Loucy (cell line): ENCODE measurements around the gene SMARCE1.

Experiments used
- H2AFZ ChIP-seq: fragments of 200-600 bp; sonication (generic); 2 replicates; pipeline ENCODE4 v1.6.0; 2016; ENCODE audit warnings: antibody characterized with exemption, mild to moderate bottlenecking, low read length, moderate library complexity
- H3F3A ChIP-seq: fragments of 200-600 bp; 2 replicates; pipeline ENCODE4 v1.6.0; 2016; ENCODE audit warnings: antibody characterized with exemption, low read depth, mild to moderate bottlenecking
- H3K27me3 ChIP-seq: fragments of 200-600 bp; sonication (generic); 2 replicates; pipeline ENCODE4 v1.6.1; 2014; ENCODE audit warnings: low read length, mild to moderate bottlenecking; ENCODE audit not compliant: insufficient read depth, poor library complexity, severe bottlenecking
- H3K36me3 ChIP-seq: fragments of 200-600 bp; sonication (generic); 2 replicates; pipeline ENCODE4 v1.6.1; 2016; ENCODE audit warnings: low read length; ENCODE audit not compliant: insufficient read depth
- H3K4me1 ChIP-seq: fragments of 200-600 bp; sonication (generic); 2 replicates; pipeline ENCODE4 v1.5.1; 2014; ENCODE audit warnings: low read length, mild to moderate bottlenecking; ENCODE audit not compliant: insufficient read depth, poor library complexity, severe bottlenecking
- H3K4me2 ChIP-seq: fragments of 200-600 bp; sonication (generic); 2 replicates; pipeline ENCODE4 v1.6.0; 2014; ENCODE audit warnings: antibody characterized with exemption, low read length, low read depth, mild to moderate bottlenecking; ENCODE audit not compliant: poor library complexity, severe bottlenecking
- H3K4me3 ChIP-seq: fragments of 200-600 bp; sonication (generic); 2 replicates; pipeline ENCODE4 v1.5.1; 2014; ENCODE audit warnings: low read length, mild to moderate bottlenecking, mixed read lengths; ENCODE audit not compliant: poor library complexity, severe bottlenecking
- H3K79me2 ChIP-seq: fragments of 200-600 bp; sonication (generic); 2 replicates; pipeline ENCODE4 v1.6.1; 2014; ENCODE audit warnings: low read length; ENCODE audit not compliant: insufficient read depth
- H3K9ac ChIP-seq: fragments of 200-600 bp; sonication (generic); 2 replicates; pipeline ENCODE4 v1.6.0; 2014; ENCODE audit warnings: mild to moderate bottlenecking, low read depth, low read length, moderate library complexity; ENCODE audit not compliant: poor library complexity, severe bottlenecking
- H3K9me2 ChIP-seq: fragments of 200-600 bp; sonication (generic); replicated peaks from 2 replicates; pipeline ENCODE4 v1.6.1; 2016; ENCODE audit warnings: low read depth, low read length, mixed read lengths
- H3K9me3 ChIP-seq: fragments of 200-600 bp; sonication (generic); 2 replicates; pipeline ENCODE4 v1.6.1; 2014; ENCODE audit warnings: mild to moderate bottlenecking, antibody characterized with exemption, low read length, low read depth; ENCODE audit not compliant: insufficient read depth
- H4K20me1 ChIP-seq: fragments of 200-600 bp; sonication (generic); 2 replicates; pipeline ENCODE4 v1.6.0; 2014; ENCODE audit warnings: antibody characterized with exemption, low read length, mild to moderate bottlenecking; ENCODE audit not compliant: insufficient read depth, poor library complexity, severe bottlenecking
- CTCF ChIP-seq: fragments of 200-600 bp; sonication (generic); conservative IDR thresholded peaks from 2 replicates; pipeline ENCODE4 v1.5.1; 2014; ENCODE audit warnings: mild to moderate bottlenecking, antibody characterized with exemption, low read length
- EZH2phosphoT487 ChIP-seq: fragments of 200-600 bp; IDR thresholded peaks from 2 replicates; pipeline ENCODE4 v1.6.1; 2018; ENCODE audit warnings: antibody characterized with exemption, mild to moderate bottlenecking, moderate library complexity, borderline replicate concordance

Gene SMARCE1

GRCh38 chr17:40610359-40610758, 37.3 kb downstream of the SMARCE1 start:
- H3K9me3 ChIP-seq, result no peaks in the 10 kb centered on the region
- no peak overlapping the region for H3K4me3 ChIP-seq
- no peaks in the 10 kb centered on the region for H3K36me3 ChIP-seq
- H3K9me2 ChIP-seq, result no peaks in the 10 kb centered on the region
- no peaks in the 10 kb centered on the region for H4K20me1 ChIP-seq
- no peak for TF ChIP-seq CTCF
- no peak for TF ChIP-seq EZH2phosphoT487
- H3K79me2 ChIP-seq, result no peaks in the 10 kb centered on the region
- no peaks in the 10 kb centered on the region for H3K4me1 ChIP-seq
- no peak overlapping the region for H3K4me2 ChIP-seq
- no peaks in the 10 kb centered on the region for H3K27me3 ChIP-seq
- no peak overlapping the region for H3K9ac ChIP-seq
- no peaks in the 10 kb centered on the region for H3F3A ChIP-seq
- no peak overlapping the region for H2AFZ ChIP-seq

GRCh38 chr17:40608061-40608581, 39.5 kb downstream of the SMARCE1 start:
- no peaks in the 10 kb centered on the region for H3K9me2 ChIP-seq
- H3K4me1 ChIP-seq, result no peaks in the 10 kb centered on the region
- no peaks in the 10 kb centered on the region for H3K27me3 ChIP-seq
- H2AFZ ChIP-seq, result no peak overlapping the region
- no peak overlapping the region for H3K4me2 ChIP-seq
- no peaks in the 10 kb centered on the region for H3F3A ChIP-seq
- no peaks in the 10 kb centered on the region for H3K9me3 ChIP-seq
- no peaks in the 10 kb centered on the region for H3K79me2 ChIP-seq
- no peak for TF ChIP-seq CTCF
- no peak for TF ChIP-seq EZH2phosphoT487
- no peak overlapping the region for H3K4me3 ChIP-seq
- H3K9ac ChIP-seq, result no peak overlapping the region
- H4K20me1 ChIP-seq, result no peaks in the 10 kb centered on the region
- no peaks in the 10 kb centered on the region for H3K36me3 ChIP-seq

DNA sequence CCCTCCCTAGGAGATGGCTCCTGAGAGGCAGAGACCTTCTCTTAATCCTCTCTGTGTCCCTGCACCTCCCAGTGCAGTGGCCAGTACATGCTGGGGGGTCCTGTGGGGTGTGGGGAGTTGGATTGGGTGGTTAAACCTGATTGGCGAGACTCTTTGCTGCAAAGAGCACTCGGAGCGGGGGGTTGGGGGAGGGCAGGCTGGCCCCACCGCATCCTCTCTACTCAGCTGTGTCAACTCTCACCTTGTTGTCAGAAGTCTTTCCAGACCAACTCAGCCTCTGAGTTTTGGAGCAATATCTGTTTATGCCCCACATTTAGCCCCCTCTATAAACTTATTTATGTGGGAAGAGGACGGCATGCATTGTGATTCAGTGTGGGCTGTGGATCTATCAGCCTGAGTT, 40.0 kb downstream of the SMARCE1 start:
- no peak overlapping the region for H3K4me3 ChIP-seq
- no peaks in the 10 kb centered on the region for H3K27me3 ChIP-seq
- no peak overlapping the region for H3K9ac ChIP-seq
- no peaks in the 10 kb centered on the region for H4K20me1 ChIP-seq
- H3K4me1 ChIP-seq, result no peaks in the 10 kb centered on the region
- H3K79me2 ChIP-seq, result no peaks in the 10 kb centered on the region
- no peaks in the 10 kb centered on the region for H3K36me3 ChIP-seq
- no peak overlapping the region for H2AFZ ChIP-seq
- H3K9me3 ChIP-seq, result no peaks in the 10 kb centered on the region
- no peak overlapping the region for H3K4me2 ChIP-seq
- TF ChIP-seq EZH2phosphoT487 (no peak), CTCF (no peak)
- no peaks in the 10 kb centered on the region for H3F3A ChIP-seq
- no peaks in the 10 kb centered on the region for H3K9me2 ChIP-seq
